M059J (cell line): Measurements from ENCODE around the gene ARPC1B. TPM values are rescaled to one million over a fixed set of nuclear protein-coding genes. Genes with fewer than 3 reads are reported as not detected.
"Not testable (repeated sequence)": the region's sequence is repeated elsewhere in the genome, so short reads cannot be mapped to it uniquely, and the experiment has no call there.

Experiments
- DNase-seq: peaks from one replicate; pipeline ENCODE4 v3.0.0-alpha.2; 2012; ENCODE audit warnings: low read depth
- total RNA-seq: library from RNA; depleted of rRNA; stranded (reverse); fragments of >200 nt; shearing (Covaris generic); gene quantifications from 2 replicates; pipeline ENCODE4 v1.2.3, GENCODE V29; 2014

Gene ARPC1B
- total RNA-seq, 1 experiment from 2014 or later, result 566 TPM

- no peak for DNase-seq
Observed at GRCh38 chr7:99368750-99369389, 5.7 kb upstream of the ARPC1B start.

GRCh38 chr7:99369767-99370391 lies 4.7 kb upstream of the ARPC1B start:
- peak; percentile 89 for DNase-seq

DNA sequence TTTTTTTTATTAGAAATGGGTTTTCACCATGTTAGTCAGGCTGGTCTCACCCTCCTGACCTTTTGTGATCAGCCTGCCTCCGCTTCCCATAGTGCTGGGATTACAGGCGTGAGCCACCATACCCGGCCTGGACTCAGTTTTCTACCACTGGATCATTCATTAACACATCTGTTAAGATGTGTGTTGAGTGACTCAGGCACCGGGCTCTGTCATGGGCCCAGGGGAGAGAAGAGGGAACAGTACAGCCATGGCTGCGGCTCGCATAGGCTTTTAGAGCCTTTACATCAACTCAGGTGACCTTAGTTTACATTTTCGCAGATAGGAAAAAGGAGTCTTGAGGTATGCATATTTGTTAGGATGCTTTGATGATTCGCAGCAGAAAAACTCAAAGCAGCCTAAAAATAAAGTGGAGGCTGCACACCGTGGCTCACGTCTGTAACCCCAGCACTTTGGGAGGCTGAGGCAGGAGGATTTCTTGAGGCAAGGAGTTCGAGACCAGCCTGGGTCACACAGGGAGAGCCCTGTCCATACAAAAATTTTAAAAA lies 3.1 kb upstream of the ARPC1B start:
- no peak for DNase-seq

DNA sequence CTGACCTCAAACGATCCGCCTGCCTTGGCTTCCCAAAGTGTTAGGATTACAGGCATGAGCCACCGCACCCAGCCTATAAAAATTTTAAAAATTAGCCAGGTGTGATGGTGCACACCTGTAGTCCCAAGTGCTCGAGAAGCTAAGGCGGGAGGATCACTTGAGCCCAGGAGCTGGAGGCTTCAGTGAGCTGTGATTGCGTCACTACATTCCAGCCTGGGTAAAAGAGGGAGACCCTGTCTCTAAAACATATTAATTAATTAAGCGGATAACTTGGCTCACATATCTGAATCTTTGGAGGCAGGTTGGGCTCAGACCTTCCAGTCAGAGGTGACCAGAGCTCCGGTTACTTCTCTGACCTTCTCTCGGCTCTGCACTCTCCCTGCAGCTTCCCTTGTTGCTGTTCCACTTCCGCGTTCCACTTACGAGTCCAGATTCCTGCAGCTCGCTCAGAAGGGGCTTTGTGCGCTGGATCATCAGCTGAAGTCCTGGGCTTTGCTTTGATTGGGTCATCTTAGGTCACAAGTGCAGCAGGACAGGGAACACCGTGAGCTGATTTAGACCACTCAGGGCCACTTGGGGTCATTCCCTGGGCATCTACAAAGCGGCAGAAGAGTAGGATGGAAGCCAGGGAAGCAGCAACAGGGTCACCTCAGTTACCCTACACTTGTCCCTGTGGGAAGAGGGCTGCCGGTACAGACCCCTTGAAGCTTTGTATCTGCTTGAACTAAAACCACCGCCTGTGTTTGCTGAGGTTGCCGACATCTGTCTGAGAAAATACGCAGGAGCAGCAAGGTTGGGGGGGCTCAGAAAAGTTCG lies 2.0 kb upstream of the ARPC1B start:
- no peak for DNase-seq

- no peak for DNase-seq
Observed at GRCh38 chr7:99373091-99374066, 1.2 kb upstream of the ARPC1B start.

DNA sequence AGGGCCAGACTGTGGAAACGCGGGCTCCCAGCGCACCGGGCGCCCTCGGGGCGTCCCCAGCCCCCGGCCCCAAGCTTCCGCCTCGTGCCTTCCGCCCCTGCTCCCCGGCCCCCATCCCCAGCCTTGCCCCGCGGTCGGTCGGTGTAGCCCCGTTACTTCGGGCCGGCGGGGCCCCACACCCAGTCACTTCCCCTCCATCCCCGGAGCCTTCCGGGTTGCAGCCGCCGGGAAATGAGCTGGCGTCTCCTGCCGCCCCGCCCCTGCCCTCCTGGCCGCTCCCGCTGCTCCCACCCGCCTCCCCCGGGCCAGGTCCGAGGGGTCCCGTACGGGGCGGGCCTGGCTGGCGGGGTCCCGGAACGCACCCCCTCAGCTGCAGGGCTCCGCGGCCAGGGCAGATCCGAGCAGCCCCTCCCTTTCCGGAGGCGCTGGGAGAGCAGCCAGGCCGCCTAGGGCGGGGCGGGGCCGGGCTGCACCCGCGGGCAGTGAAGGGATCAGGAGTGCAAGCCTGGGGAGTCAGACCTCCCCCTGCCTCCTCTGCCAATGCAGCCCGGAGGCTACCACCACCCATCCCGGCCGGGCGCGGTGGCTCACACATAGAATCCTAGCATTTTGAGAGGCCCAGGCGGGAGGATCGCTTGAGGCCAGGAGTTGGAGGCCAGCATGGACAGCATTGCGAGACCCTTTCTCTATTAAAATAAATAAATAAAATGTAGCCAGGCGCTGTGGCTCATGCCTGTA lies 709 bp downstream of the ARPC1B start:
- peak; percentile 85 for DNase-seq

- peak; percentile 87 for DNase-seq
Observed at GRCh38 chr7:99379043-99379577, 4.6 kb downstream of the ARPC1B start.

DNA sequence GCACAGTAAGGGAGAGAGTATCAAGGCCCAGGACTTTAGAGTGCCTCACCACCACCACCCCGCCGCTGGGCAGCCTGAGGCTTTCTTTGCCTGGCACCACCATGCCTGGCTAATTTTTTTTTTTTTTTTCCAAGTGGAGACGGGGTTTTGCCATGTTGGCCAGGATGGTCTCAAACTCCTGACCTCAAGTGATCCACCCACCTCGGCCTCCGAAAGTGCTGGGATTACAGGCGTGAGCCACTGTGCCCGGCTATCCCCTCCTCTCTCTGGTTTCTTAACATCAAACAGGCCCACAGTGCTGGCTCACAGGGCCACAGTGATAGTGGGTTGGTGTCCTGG lies 5.1 kb downstream of the ARPC1B start:
- DNase-seq, result not testable (repeated sequence)

- no peak for DNase-seq
Observed at GRCh38 chr7:99380032-99380822, 5.7 kb downstream of the ARPC1B start.

GRCh38 chr7:99380823-99381663 lies 6.5 kb downstream of the ARPC1B start:
- no peak for DNase-seq

- no peak for DNase-seq
Observed at GRCh38 chr7:99381664-99382075, 7.1 kb downstream of the ARPC1B start.

- DNase-seq, result no peak
Observed at GRCh38 chr7:99383203-99383602, 8.7 kb downstream of the ARPC1B start.

- no peak for DNase-seq
Observed at GRCh38 chr7:99383791-99384370, 9.4 kb downstream of the ARPC1B start.

DNA sequence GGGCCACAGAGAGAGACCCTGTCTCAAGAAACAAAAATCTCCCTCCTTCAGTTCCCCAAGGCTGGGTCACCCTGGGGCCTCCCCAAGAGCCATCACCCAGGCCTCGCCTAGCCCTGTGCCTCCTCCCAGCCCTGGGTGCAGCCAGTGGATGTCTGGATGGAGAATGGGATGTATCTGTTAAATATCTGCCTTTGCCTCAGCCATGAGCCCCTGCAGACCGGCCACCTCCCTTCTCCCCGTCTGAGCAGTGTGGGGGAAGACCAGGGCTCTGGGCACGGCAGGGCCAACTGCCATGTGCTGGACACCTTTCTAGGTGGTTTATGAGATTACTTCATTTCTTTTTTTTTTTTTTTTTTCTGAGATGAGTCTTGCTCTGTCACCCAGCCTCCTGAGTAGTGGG lies 10.0 kb downstream of the ARPC1B start:
- DNase-seq, result no peak

DNA sequence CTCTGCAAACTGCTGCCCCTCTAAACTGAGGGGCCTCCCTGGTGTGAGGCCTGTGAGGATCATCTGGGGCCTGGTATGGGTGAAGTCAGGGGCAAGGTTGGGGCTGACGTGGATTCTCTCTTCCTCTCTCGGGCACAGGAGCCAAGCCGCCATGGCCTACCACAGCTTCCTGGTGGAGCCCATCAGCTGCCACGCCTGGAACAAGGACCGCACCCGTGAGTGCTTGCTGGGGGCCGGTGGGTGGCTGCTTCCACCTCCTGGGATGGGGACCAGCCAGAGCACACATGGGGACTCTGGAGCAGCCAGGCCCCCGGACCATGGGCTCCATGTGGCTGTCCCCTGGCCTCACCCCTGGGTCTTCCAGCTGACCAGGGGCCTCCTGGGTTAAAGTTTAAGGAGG lies 11.0 kb downstream of the ARPC1B start:
- no peak for DNase-seq

- DNase-seq, result peak; percentile 60
Observed at GRCh38 chr7:99386584-99387238, 12.2 kb downstream of the ARPC1B start.

- not testable (repeated sequence) for DNase-seq
Observed at GRCh38 chr7:99387239-99387635, 12.7 kb downstream of the ARPC1B start.

DNA sequence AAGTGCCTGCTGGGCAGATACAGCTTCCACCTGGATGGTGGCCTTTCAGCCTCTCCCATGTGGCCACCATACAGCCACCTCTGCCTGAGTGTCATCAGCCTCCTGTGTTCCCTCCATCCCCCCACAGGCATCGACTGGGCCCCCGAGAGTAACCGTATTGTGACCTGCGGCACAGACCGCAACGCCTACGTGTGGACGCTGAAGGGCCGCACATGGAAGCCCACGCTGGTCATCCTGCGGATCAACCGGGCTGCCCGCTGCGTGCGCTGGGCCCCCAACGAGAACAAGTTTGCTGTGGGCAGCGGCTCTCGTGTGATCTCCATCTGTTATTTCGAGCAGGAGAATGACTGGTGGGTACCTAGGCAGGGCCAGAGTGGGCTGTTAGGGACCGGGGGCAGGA lies 13.4 kb downstream of the ARPC1B start:
- DNase-seq, result no peak
